K562 (cell line): ENCODE data around the gene MPND. TPM values are rescaled to one million over a fixed set of nuclear protein-coding genes. Genes with fewer than 3 reads are reported as not detected.

ENCODE experiments used
- BRD9 ChIP-seq: fragments of 450-650 bp; IDR thresholded peaks from 2 replicates; pipeline ENCODE4 v1.6.1; 2018; ENCODE audit warnings: low read depth; ENCODE audit not compliant: partially characterized antibody
- CREM ChIP-seq: IDR thresholded peaks from 2 replicates; pipeline ENCODE4 v1.6.1; 2014; ENCODE audit warnings: antibody characterized with exemption, low read depth
- ELF1 ChIP-seq: fragments of 200-800 bp; sonication (Bioruptor generic); IDR thresholded peaks from 2 replicates; pipeline ENCODE4 v1.6.1; 2016; ENCODE audit warnings: missing genetic modification characterization, missing compliant biosample characterization
- ETS2 ChIP-seq: IDR thresholded peaks from 2 replicates; pipeline ENCODE4 v1.6.1; 2016; ENCODE audit warnings: borderline replicate concordance, missing genetic modification characterization, mild to moderate bottlenecking, moderate library complexity, missing compliant biosample characterization; ENCODE audit not compliant: poor library complexity, severe bottlenecking
- GTF2E2 ChIP-seq: fragments of 200-800 bp; sonication (Bioruptor generic); IDR thresholded peaks from 2 replicates; pipeline ENCODE4 v1.6.1; 2016; ENCODE audit warnings: missing genetic modification characterization, missing compliant biosample characterization
- MTA1 ChIP-seq: fragments of 450-650 bp; IDR thresholded peaks from 2 replicates; pipeline ENCODE4 v1.6.1; 2017; ENCODE audit warnings: borderline replicate concordance
- NR2C1 ChIP-seq, 2 experiments: fragments of 450-650 bp; IDR thresholded peaks; 2 replicates each; pipeline ENCODE4 v1.6.1; 2017; ENCODE audit warnings: mild to moderate bottlenecking in 2 of 2, antibody characterized with exemption in 1 of 2, inconsistent platforms in 1 of 2, missing compliant biosample characterization in 1 of 2, missing genetic modification characterization in 1 of 2
- NR2F6 ChIP-seq: fragments of 450-650 bp; formaldehyde crosslinking; IDR thresholded peaks from 2 replicates; pipeline ENCODE4 v1.4.0; 2020; ENCODE audit warnings: mild to moderate bottlenecking
- PYGO2 ChIP-seq: fragments of 450-650 bp; IDR thresholded peaks from 2 replicates; pipeline ENCODE4 v1.6.1; 2016; ENCODE audit warnings: mild to moderate bottlenecking, missing genetic modification characterization, moderate library complexity, missing compliant biosample characterization
- TRIM24 ChIP-seq, 2 experiments: fragments of 450-650 bp; IDR thresholded peaks; 2 replicates each; pipeline ENCODE4 v1.6.1; 2016
- U2AF2 ChIP-seq: fragments of 200-400 bp; formaldehyde crosslinking; optimal IDR thresholded peaks from 2 replicates; pipeline ENCODE3; 2017; ENCODE audit warnings: low read depth, mild to moderate bottlenecking, low read length
- WHSC1 ChIP-seq: IDR thresholded peaks from one replicate; pipeline ENCODE4 v1.6.1; 2012; ENCODE audit warnings: low read length, control low read depth, inconsistent platforms
- YBX1 ChIP-seq: fragments of 450-650 bp; IDR thresholded peaks from 2 replicates; pipeline ENCODE4 v1.7.1; 2016; ENCODE audit warnings: mild to moderate bottlenecking
- ZNF165 ChIP-seq: fragments of 250-450 bp; sonication (Bioruptor Pico); IDR thresholded peaks from 2 replicates; pipeline ENCODE4 v1.4.0; 2020; ENCODE audit warnings: borderline replicate concordance
- polyA plus RNA-seq, 8 experiments: library from polyadenylated mRNA; depleted of rRNA in 4 of 8; stranded (reverse) in 5 of 8; unstranded in 3 of 8; fragments of >200 nt; fragmentation: Nextera tagmentation in 2 of 8; fragmentation: Illumina TruSeq in 1 of 8; extraction: Ambion mirVana in 2 of 8; extraction: Trizol in 1 of 8; gene quantifications; 2 replicates each; pipeline versions ENCODE4 v1.2.1 to v1.2.3, GENCODE V29; 2011 to 2014; ENCODE audit warnings: inconsistent platforms in 1 of 8, missing spikeins in 1 of 8
- total RNA-seq, 7 experiments: library from RNA; depleted of rRNA in 6 of 7; stranded (reverse); fragments of >200 nt in 6 of 7; fragmentation: Illumina TruSeq in 2 of 7; extraction: Trizol in 2 of 7; gene quantifications; 2 replicates each; pipeline versions ENCODE4 v1.2.1 to v1.2.3, GENCODE V29; 2011 to 2021; ENCODE audit warnings: low replicate concordance in 1 of 7
- TF ChIP-seq, protein P1 (sequence below), 2 experiments: IDR thresholded peaks in 1 of 2; conservative IDR thresholded peaks in 1 of 2; 2 replicates each; pipeline ENCODE4 v1.6.1; 2016; ENCODE audit warnings: low read depth in 2 of 2, mild to moderate bottlenecking in 1 of 2, missing compliant biosample characterization in 1 of 2, missing genetic modification characterization in 1 of 2, moderate library complexity in 1 of 2
- TF ChIP-seq, protein P2 (sequence below): fragments of 450-650 bp; IDR thresholded peaks from 2 replicates; pipeline ENCODE4 v1.6.1; 2016; ENCODE audit warnings: low read depth, mild to moderate bottlenecking, moderate library complexity
- TF ChIP-seq, protein P3 (sequence below): fragments of 450-650 bp; IDR thresholded peaks from 2 replicates; pipeline ENCODE4 v1.6.1; 2017; ENCODE audit warnings: mild to moderate bottlenecking, moderate library complexity
- TF ChIP-seq, protein P4 (sequence below): fragments of 250-450 bp; sonication (Bioruptor Pico); IDR thresholded peaks from 2 replicates; pipeline ENCODE4 v1.4.0; 2020; ENCODE audit warnings: mild to moderate bottlenecking, moderate library complexity
- TF ChIP-seq, protein P5 (sequence below): sonication (generic); formaldehyde crosslinking; IDR thresholded peaks from 2 replicates; pipeline ENCODE4 v1.8.1; 2023; ENCODE audit warnings: mild to moderate bottlenecking, missing genetic modification reagents

Gene MPND
- total and polyA plus RNA-seq, 9 of the 15 experiments (the other 6 are each of a cell fraction or from before 2014, with no cell fraction given), result 0.25 to 14.0 (median 3.9) TPM

DNA sequence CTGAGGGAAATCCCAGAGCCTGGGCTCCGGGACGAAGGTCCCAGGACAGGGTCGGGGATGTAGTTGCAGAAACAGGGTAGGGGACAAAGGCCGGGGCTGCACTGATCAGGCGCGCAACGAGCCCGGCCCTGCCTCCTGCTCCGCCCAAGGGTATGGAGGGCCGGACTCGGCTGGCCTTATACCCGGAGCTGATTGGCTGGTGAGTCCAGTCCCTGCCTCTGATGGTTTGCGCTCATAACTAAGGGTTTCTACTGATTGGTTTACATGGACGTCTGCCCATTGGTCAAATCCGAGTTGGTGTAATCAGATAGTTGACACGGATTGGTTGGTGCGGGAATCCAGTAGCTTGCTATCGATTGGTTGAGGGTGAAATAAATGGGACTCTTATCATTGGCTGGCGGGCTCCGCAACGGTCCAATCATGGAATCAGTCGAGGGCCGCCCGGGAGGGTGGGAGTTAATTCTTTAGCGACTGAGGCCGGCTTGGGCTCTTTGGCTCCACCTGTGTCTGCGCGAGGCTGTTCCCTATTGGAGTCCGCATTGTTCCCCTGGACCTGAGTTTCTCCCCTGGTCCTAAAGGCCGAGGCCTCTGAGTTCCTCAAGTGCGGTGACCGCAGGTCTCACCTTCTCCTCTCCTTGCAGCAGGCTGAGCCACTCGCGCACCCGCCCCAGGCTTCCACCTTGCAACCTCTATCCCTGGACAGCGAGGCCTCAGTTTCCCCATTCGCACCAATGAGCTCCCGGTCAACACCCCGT is 570 bp upstream of the MPND start (continued):
- TF ChIP-seq, protein P1, sequence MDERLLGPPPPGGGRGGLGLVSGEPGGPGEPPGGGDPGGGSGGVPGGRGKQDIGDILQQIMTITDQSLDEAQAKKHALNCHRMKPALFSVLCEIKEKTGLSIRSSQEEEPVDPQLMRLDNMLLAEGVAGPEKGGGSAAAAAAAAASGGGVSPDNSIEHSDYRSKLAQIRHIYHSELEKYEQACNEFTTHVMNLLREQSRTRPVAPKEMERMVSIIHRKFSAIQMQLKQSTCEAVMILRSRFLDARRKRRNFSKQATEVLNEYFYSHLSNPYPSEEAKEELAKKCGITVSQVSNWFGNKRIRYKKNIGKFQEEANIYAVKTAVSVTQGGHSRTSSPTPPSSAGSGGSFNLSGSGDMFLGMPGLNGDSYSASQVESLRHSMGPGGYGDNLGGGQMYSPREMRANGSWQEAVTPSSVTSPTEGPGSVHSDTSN (CRISPR knock-in tag; IDR thresholded peaks at IDR 0.05; ENCODE audit: low read depth), result no peak
- TF ChIP-seq, protein P1 (tag; conservative IDR thresholded peaks at IDR 0.05; ENCODE audit: low read depth), result no peak
- TF ChIP-seq NR2C1 (IDR thresholded peaks at IDR 0.05), result no peak
- TF ChIP-seq NR2C1 (tag; IDR thresholded peaks at IDR 0.05), result peak; percentile 64
- TF ChIP-seq YBX1, result no peak
- peak; percentile 94 for TF ChIP-seq PYGO2
- TF ChIP-seq, protein P2, sequence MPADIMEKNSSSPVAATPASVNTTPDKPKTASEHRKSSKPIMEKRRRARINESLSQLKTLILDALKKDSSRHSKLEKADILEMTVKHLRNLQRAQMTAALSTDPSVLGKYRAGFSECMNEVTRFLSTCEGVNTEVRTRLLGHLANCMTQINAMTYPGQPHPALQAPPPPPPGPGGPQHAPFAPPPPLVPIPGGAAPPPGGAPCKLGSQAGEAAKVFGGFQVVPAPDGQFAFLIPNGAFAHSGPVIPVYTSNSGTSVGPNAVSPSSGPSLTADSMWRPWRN, result no peak
- TF ChIP-seq BRD9, result no peak
- peak; percentile 19; the same call in 1 of the 2 replicates for TF ChIP-seq GTF2E2
- TF ChIP-seq, protein P3, sequence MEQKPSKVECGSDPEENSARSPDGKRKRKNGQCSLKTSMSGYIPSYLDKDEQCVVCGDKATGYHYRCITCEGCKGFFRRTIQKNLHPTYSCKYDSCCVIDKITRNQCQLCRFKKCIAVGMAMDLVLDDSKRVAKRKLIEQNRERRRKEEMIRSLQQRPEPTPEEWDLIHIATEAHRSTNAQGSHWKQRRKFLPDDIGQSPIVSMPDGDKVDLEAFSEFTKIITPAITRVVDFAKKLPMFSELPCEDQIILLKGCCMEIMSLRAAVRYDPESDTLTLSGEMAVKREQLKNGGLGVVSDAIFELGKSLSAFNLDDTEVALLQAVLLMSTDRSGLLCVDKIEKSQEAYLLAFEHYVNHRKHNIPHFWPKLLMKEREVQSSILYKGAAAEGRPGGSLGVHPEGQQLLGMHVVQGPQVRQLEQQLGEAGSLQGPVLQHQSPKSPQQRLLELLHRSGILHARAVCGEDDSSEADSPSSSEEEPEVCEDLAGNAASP, result no peak
- TF ChIP-seq, protein P4, sequence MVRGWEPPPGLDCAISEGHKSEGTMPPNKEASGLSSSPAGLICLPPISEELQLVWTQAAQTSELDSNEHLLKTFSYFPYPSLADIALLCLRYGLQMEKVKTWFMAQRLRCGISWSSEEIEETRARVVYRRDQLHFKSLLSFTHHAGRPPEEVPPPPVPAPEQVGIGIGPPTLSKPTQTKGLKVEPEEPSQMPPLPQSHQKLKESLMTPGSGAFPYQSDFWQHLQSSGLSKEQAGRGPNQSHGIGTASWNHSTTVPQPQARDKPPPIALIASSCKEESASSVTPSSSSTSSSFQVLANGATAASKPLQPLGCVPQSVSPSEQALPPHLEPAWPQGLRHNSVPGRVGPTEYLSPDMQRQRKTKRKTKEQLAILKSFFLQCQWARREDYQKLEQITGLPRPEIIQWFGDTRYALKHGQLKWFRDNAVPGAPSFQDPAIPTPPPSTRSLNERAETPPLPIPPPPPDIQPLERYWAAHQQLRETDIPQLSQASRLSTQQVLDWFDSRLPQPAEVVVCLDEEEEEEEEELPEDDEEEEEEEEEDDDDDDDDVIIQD, result peak; percentile 38; the same call in 1 of the 2 replicates
- TF ChIP-seq, protein P5, sequence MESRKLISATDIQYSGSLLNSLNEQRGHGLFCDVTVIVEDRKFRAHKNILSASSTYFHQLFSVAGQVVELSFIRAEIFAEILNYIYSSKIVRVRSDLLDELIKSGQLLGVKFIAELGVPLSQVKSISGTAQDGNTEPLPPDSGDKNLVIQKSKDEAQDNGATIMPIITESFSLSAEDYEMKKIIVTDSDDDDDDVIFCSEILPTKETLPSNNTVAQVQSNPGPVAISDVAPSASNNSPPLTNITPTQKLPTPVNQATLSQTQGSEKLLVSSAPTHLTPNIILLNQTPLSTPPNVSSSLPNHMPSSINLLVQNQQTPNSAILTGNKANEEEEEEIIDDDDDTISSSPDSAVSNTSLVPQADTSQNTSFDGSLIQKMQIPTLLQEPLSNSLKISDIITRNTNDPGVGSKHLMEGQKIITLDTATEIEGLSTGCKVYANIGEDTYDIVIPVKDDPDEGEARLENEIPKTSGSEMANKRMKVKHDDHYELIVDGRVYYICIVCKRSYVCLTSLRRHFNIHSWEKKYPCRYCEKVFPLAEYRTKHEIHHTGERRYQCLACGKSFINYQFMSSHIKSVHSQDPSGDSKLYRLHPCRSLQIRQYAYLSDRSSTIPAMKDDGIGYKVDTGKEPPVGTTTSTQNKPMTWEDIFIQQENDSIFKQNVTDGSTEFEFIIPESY, result no peak
- TF ChIP-seq U2AF2, result no peak
- TF ChIP-seq CREM, result peak; percentile 66; the same call in 1 of the 2 replicates
- peak; percentile 24; the same call in 1 of the 2 replicates for TF ChIP-seq ELF1
- TF ChIP-seq TRIM24 (IDR thresholded peaks at IDR 0.05), result no peak; a peak in 1 of 4 replicates
- TF ChIP-seq WHSC1, result no peak
- TF ChIP-seq MTA1, result peak; percentile 82; the same call in 1 of the 2 replicates
- no peak for TF ChIP-seq NR2F6
- TF ChIP-seq ZNF165 (CRISPR knock-in tag), result no peak
- TF ChIP-seq ETS2, result no peak
